ENCODE data around the gene IL12A. TPM values are rescaled to one million over a fixed set of nuclear protein-coding genes. Genes with fewer than 3 reads are reported as not detected.

The IL12A gene
- total RNA-seq, 1 experiment from 2014 or later: not detected

GRCh38 chr3:159977295-159977694 is 11.3 kb upstream of the IL12A start:
- Histone ChIP-seq H3K36me3 (ENCODE audit: control insufficient read depth, insufficient read depth, low read length) (no peaks in the 10 kb centered on the region), H3K27me3 (ENCODE audit: control insufficient read depth, insufficient read depth, low read length) (peaks cover 7% of the 10 kb centered on the region), H3K27ac (ENCODE audit: low read length) (no peak overlapping the region), H3K9me3 (ENCODE audit: control insufficient read depth, insufficient read depth, low read depth, low read length) (no peaks in the 10 kb centered on the region), H3K4me1 (ENCODE audit: control insufficient read depth, insufficient read depth, low read length) (no peaks in the 10 kb centered on the region), H3K4me3 (ENCODE audit: low read depth in 2 of 2, low read length in 2 of 2) (no peak overlapping the region)
- ChIA-PET CTCF (no interaction called here), POLR2A (no interaction called here)
- no TSS peak for BruUV-seq (replicated peaks)
- ATAC-seq: no peak
- intact Hi-C loops (cut with micrococcal nuclease; ENCODE audit: unreplicated experiment) (no loop called here), in situ Hi-C loops (cut with HindIII; ENCODE audit: low pct_unique_long_range_greater_than_20kb, low sequenced_read_pairs) (no loop called here)
- TF ChIP-seq POLR2AphosphoS5 (IDR thresholded peaks at IDR 0.05; ENCODE audit: low read depth, low read length) (no peak), SIN3A (IDR thresholded peaks at IDR 0.05; ENCODE audit: borderline replicate concordance, insufficient read depth, low read depth, low read length) (no peak), REST (IDR thresholded peaks at IDR 0.05; ENCODE audit: insufficient read depth in 1 of 2, low read depth in 2 of 2, low read length in 1 of 2) (no peak), CTCF (IDR thresholded peaks at IDR 0.05) (no peak), TCF7L2 (IDR thresholded peaks at IDR 0.05; ENCODE audit: low read depth, low read length) (no peak)
- DNase-seq (ENCODE audit: low read depth, low spot score): no peak

GRCh38 chr3:159978353-159978752 is 10.3 kb upstream of the IL12A start:
- intact Hi-C loops (cut with micrococcal nuclease; ENCODE audit: unreplicated experiment) (no loop called here), in situ Hi-C loops (cut with HindIII; ENCODE audit: low pct_unique_long_range_greater_than_20kb, low sequenced_read_pairs) (no loop called here)
- POLR2A ChIA-PET: no interaction called here
- no peak overlapping the region for H3K27ac ChIP-seq (ENCODE audit: low read length)
- no peak overlapping the region for H3K4me3 ChIP-seq (ENCODE audit: low read depth in 2 of 2, low read length in 2 of 2)
- ATAC-seq (no peak), DNase-seq (ENCODE audit: low read depth, low spot score) (no peak)
- H3K4me1 ChIP-seq (ENCODE audit: control insufficient read depth, insufficient read depth, low read length): no peaks in the 10 kb centered on the region
- no peaks in the 10 kb centered on the region for H3K36me3 ChIP-seq (ENCODE audit: control insufficient read depth, insufficient read depth, low read length)
- no TSS peak for BruUV-seq (replicated peaks)
- CTCF ChIA-PET: no interaction called here
- H3K9me3 ChIP-seq (ENCODE audit: control insufficient read depth, insufficient read depth, low read depth, low read length): no peaks in the 10 kb centered on the region
- TF ChIP-seq POLR2AphosphoS5 (IDR thresholded peaks at IDR 0.05; ENCODE audit: low read depth, low read length) (no peak), CTCF (IDR thresholded peaks at IDR 0.05) (no peak), SIN3A (IDR thresholded peaks at IDR 0.05; ENCODE audit: borderline replicate concordance, insufficient read depth, low read depth, low read length) (no peak), TCF7L2 (IDR thresholded peaks at IDR 0.05; ENCODE audit: low read depth, low read length) (no peak), REST (IDR thresholded peaks at IDR 0.05; ENCODE audit: insufficient read depth in 1 of 2, low read depth in 2 of 2, low read length in 1 of 2) (no peak)
- H3K27me3 ChIP-seq (ENCODE audit: control insufficient read depth, insufficient read depth, low read length): peaks cover 7% of the 10 kb centered on the region

All from Panc1 (cell line).